HG03039 (cell line): ENCODE results near the gene TMEM150A.
"Not testable (repeated sequence)": the region's sequence is repeated elsewhere in the genome, so short reads cannot be mapped to it uniquely, and the experiment has no call there.

Source experiments
- ATAC-seq: cut with Tn5 transposase; IDR thresholded peaks from one replicate; pipeline ENCODE4 v1.9.1; 2021; ENCODE audit warnings: mild to moderate bottlenecking, moderate library complexity; ENCODE audit not compliant: unreplicated experiment

The TMEM150A gene

DNA sequence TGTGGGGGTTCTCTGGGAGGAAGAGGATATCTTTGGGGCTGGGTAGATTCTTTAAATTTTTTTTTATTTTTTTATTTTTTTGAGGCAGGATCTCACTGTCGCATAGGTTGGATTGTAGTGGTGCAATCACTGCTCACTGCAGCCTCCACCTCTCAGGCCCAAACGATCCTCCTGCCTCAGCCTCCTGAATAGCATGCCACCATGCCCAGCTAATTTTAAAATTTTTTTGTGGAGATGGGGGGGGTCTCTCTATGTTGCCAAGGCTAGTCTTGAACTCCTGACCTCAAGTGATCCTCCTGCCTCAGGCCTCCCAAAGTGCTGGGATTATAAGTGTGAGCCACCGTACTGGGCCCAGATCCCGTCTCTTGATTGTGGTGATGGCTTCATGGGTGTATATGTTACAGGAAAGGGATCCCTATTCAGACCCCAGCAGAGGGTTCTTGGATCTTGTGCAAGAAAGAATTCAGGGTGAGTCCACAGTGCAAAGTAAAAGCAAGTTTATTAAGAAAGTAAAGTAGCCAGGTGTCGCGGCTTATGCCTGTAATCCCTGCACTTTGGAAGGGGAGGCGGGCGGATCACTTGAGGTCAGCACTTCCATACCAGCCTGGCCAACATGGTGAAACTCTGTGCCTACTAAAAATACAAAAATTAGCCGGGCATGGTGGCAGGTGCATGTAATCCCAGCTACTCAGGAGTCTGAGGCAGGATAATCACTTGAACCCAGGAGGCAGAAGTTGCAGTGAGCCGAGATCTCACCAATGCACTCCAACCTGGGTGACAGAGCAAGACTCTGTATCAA lies 11.4 kb upstream of the TMEM150A start:
- no peak for ATAC-seq

DNA sequence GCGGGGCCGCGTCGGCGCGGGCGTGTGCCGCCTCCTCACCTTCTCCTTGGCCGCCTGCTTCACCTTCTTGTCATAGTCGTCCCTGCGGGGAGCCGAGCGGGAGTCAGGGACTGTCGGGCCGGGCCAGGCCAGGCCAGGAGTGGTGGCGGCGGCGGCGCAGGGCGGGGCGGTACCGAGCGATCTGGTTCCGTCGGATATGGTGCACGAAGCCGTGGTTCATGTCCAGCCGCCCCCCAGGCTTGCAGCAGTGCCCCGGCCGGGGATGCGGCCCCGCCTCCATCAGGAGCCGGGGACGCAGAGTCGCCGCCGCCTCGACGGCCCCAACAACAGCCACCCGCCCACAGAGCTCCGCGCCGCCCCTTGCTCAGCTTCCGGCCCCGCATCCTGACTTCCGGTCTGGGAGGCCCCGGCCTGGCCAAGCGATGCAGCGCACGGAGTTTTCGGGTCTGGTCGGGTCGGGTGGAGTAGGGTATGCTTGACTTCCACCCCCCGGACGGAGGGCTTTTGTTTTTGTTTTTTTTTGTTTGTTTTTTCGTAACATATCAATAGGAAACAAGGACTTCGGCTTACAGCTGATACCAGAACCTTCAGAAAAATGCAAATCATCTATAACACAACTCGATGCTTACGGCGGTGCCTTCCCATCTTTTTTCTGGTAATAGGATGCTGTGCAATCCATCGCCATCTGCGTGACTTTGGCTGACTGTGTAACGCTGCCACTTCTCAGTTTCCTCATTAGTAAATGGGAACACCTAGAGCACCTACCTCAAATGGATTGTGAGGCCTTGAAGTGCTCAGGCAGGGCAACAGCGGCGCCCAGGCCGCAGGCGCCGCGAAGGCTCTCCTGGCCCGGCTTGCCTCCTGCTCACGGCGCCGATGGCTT lies 9.4 kb upstream of the TMEM150A start, which contains the start of gene C2orf68:
Gene C2orf68 (minus strand): TSS at position 362 of the 883 bp plus-strand sequence. CDS start 82 bp downstream, at position 280.
- ATAC-seq = peak; percentile 68

DNA sequence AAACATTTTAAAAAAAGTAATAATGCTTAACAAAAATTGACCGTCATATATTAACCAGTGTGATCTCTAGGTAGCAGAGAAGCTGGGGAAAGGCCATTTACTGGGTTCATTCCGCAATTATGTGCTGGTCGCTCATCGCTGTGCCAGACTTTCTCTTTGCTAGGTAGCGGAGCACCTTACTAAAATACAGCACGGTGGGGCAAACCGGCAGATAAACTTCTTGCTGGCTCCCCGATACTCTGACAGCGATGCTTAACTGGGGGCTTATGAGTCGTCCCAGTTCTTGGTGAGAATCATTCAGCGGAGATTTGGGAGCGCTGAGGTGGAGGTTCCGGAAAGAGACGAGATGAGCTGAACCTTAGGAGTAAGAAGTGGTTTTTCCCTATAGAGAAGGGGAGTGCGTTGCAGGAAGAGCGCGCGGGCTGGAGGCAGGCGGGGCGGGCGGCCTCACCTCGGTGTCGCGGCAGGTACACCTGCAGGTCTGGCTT lies 8.8 kb upstream of the TMEM150A start:
- ATAC-seq = no peak

DNA sequence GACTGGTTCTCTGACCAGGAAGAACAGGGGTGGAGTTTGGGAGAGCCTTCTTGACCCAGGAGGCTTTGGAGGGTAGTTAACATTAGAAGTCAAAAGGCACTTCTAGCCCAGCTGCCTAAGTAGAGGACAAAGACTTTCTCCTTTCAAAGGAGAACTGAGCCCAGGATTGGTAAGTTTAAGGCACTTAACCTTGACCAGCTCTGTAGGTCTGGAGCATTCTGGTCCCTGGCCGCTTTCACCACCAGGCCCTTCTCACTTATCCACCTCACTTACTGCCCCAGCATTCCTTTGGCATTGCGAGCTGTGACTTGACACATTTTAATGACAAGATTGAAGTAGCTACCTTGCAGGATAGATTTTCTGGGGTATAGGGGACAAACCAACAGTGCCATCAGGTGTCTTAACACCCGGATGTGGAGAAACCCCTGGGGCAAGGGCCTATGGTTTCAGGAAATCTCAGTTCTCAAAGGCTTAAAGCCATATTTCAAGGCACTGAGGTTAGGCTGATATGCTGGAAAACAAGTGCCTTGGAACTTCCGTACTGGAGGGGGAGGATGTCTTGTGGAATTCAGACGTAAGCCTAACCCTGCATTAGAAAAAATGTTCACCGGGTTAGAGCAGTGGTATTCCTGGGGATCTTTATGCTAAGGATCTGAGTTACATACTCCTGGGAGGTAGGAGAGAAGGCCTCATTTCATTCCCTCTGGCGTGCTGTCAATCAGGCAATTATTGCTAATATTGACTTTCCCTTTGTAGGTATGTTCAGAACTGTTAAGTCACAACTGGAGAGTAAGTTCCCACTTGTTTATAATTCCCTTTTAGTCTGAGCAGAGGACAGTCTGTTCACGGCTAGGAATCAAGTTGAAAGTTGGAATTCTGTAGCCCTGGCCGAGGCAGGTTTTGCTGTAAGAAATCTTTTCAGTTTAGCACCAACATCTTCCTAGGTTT lies 5.0 kb upstream of the TMEM150A start:
- no peak for ATAC-seq

DNA sequence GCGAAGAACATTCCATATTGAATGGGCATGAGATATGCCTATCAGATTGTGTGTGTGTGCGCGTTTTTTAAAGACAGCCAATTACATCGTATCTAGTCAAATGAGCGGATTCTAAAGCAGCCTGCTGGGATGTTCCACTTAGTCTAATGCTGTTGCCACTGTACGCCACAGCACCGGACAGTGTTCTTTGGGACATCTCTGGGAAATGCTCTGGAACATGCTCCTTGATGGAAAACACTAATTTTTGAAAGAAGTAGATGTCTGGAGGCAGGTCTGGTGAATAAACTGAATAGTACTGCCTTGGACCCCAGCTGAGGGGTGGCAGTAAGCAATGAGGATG lies 3.6 kb upstream of the TMEM150A start:
- ATAC-seq = no peak

DNA sequence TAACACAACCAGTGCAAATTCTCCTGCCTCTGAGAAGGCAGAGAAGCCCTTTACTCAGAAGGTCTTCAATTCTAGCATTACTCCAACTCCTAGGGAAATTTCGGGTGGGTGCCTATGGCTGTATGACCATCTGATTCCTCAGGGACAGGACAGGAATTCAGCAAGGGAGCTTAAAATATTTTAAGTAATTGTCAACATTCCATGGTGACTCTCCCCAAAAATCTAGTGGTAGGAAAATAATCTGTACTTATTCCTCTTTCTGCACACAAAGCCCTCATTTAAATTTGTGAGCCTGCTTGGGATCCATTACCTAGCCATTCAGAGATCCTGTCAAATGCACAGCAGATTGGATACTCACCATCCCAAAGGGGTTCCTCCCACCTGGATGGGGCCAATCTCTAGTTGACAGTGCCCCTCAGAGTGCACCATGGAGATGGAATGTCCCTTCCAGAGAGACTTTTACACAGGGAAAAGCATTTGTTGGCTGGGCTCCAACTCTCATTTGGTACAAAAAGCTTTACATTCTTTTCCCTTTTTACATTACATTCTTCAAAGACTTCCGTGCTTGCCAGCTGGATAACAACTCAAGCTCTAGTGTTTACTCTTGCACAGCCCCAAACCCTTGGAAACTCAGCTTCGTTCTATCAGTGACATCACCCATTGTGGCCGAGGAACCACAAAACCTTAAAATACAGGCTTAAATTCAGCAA lies 3.1 kb upstream of the TMEM150A start:
- ATAC-seq = no peak

DNA sequence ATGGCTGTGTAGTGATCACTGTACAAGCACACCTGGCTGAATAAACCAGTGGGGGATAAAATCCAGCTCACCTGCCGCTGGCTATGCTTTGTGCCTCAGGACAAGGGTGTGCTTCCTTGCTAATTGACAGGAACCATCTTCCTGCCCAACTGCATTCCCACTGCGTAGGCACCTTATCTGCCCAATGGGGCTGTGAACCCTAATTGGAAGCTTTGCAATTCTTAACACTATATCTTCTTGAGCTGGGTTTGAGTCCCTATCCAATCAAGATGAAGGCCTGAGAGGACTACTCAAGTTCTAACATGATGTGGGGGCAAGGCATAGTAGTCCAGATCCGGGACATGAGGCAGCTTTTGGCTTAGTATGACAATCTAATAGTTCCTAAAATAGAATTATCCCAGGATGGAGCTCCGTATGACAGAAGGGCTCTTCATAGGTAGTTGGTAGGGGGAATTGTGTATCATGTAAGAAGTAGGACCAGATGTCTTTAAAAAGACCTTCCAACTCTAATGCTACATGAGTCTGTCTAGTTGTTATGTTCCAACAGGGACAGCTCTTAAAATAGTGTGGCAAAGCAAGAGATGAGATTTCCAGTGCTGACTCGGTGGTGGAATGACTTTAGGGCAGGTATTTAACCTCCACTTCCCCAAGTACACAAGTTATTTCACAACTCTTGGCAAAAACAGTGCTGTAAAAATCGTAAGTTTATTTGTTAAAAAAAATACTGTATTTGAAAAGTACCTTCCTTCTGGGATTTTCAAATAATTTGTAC lies 2.3 kb upstream of the TMEM150A start:
- no peak for ATAC-seq

DNA sequence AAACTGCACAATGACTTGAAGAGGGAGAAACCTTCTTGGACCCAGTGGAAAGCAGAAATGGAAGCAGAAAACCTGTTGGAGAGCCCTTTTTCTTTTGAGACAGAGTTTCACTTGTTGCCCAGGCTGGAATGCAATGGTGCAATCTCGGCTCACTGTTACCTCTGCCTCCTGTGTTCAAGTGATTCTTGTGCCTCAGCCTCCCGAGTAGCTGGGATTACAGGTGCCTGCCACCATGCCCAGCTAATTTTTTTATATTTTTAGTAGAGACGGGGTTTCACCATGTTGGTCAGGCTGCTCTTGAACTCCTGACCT lies 1.6 kb upstream of the TMEM150A start:
- ATAC-seq = not testable (repeated sequence)

DNA sequence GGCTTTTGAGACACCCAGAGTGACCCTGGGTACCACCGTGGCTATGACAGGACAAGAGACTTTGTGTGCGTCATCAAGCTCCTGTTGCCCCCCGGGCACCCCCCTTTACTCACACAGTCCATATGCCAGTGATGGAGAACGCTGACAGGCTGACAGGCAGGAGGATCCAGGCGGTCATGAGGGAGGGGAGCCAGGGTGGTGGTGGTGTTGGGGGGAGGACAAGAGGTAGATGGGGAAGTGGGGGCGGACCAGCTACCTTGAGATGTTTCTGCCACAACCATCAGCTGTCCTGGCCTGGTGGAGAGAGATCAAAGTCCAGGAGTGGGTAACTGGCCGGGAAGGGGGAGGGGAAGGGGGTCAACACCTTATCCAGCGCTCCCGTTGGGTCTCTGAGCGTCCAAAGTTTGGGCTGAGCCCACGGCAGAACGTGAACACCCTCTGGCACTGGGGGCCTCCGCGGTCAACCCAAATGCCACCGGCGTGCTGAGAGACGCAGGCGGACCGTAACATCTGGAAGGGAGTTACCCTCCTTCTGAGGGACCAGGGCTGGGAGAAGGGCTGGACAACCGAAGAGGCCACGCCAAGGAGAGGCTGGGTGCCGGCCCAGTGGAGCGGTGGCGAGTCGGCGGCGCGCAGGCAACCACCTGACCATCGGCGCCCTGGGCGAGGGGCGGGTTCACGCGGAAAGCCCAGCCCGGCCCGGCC lies 575 bp downstream of the TMEM150A start:
- peak; percentile 41 for ATAC-seq

DNA sequence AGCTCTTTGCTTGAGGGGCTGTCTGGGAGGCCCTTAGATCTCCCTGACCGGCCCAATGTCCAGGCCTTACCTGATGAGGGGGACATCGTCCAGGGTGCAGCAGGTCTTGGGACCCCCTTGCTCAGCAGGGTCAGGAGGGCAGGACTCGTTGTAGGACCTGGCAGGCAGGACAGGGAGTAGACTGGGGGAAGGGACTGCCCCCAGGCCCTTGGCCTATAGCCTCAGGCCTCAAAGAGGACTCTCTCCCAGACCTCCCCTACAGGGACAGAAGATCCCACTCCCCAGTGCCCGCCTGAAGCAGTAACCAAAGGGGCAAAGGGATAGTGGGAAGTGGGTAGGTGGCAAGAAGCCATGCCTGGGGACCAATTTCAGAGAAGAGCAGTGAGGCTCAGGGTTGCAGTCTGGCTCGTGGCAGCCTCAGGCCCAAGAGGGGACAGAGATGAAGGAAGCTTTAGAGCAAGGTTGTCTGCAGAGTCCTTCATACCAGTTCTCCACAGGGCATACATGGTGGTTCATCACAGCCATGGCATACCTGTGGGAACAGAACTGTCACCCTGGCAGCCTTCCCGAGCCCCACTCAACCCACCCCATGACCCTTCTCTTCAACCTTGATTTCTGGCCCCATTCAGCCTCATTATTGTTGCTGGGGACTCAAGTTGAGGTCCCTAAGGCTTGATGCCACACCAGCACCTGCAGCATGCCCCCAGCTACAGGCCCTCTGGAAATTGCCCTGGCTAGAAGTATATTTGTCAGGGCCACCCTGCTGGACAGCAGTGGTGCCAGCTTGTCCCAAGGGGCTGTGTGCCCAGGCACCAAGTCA lies 1.3 kb downstream of the TMEM150A start:
- no peak for ATAC-seq

DNA sequence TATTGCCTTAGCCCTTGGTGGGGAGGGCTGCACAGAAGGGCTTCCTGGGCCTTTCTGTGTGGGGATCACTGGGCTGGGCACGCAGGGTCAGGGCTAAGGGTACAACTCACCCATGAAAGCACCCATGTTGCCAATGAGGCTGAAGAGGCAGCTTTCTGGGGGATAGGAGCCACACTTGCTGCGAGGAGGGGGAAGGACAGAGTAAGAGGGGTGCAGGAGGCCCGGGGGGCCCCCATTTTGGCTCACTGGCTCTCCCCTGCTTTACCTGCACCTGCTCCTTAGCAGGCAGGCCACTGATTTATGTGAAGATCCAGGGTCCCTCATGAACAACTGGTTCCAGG lies 2.3 kb downstream of the TMEM150A start:
- ATAC-seq = no peak

DNA sequence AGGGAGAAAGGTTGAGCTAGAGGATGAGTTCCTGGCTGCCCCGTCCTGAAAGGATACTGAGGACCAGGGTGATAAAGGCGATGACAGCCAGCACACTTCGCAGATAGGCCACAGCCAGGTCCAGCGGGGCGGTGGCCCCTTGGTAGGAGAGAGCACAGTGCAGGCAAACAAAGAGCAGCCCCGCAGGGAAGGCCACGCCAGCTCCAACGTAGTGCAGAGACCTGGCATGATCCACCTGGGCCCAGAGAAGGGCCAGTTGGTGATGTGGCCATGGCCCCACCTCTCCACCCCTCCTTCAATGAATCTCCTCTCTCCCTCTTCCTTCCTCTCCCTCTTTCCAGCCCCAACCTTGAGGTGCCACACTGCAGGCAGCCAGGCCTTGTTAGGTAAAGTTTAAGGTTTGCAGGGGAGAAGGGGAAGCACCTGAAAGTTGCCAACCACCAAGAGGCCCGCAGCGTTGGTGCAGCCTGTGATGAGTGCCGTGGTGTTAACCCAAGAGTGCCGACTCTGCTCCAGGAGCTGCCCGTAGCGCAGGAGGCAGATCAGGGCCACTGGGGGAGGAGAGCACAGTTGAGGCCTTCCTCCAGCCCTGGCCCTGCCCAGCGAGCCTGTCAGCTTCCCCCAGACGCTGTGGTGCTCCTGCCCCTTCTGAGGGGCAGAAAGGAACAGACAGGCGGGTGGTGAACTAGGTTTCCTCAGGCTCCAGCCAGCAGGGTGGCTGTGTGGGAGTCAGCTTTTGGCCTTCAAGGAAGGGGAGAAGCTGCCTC lies 2.8 kb downstream of the TMEM150A start:
- no peak for ATAC-seq

DNA sequence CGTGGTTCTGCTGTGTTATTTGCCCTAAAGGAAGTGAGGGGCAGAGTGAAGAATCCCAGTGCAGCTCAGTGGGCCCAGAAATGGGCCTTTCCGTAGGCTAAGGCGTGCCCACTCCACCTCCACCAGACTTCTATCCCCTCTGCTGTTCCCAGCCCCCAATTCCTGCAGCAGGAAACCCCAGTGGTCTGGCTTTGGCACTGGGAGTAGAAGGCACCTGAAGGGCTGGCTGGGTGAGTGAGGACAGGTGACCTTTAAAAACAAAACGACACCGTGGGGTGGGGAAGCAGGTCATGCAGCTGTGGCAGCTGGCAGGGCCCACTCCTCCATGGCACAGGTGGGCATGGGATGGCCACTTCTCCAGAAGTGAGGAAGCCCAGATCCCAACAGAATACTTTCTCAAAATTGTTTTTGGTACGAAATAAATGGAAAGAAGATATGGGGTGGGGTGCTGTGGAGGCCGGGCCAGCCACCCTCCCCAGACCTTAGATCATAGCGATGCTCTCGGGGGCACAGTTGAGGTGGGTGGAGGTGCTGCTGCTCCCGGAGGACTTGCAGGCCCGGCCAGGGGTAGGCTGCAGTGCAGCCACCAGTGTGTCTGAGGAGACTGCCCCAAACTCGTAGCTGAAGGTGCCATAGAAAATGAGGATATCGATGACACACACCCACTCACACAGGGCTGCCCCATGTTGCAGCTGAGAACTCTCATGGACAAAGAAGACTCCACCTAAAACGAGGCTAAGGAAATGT lies 3.7 kb downstream of the TMEM150A start:
- no peak for ATAC-seq

DNA sequence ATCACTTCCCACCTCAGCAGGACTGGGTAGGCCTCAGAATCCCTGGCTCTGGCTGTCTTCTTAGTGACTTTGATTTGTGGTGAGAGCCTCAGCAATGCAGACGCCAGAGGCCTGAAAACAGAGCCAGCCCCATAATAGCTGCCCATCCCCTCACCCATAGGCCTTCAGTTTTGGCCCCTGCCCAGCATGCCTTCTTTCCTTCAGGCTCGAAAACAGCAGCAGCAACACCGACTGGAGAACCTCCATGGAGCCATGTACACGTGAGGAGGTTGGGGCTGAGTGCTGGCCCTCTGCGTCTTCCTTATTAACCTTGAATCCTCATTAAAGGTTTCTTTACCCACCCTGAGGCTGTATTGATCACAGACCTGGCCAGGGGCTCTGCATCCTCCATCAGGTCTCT lies 5.3 kb downstream of the TMEM150A start:
- no peak for ATAC-seq

DNA sequence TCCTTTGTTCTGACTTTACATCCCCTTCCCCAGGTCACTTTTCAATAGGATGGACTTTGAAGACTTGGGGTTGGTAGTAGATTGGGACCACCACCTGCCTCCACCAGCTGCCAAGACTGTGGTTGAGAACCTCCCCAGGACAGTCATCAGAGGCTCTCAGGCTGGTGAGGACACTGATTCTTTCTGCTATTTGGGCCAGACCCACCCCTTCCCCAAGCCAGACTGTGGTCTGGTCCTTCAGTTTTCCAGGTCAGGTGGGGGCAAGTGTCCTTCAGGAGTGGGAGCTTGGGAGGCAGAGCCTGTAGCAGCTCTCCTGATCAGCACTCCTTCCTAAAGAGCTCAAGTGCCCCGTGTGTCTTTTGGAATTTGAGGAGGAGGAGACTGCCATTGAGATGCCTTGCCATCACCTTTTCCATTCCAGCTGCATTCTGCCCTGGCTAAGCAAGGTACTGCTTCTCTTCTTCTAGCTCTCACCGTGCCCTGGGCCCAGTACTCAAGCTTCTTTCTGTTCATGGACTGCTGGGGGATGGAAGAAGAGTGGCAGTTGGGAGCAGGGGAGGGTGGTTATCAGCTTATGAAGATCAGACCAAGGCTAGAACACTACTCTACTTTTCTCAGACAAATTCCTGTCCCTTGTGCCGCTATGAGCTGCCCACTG lies 5.9 kb downstream of the TMEM150A start:
- no peak for ATAC-seq

DNA sequence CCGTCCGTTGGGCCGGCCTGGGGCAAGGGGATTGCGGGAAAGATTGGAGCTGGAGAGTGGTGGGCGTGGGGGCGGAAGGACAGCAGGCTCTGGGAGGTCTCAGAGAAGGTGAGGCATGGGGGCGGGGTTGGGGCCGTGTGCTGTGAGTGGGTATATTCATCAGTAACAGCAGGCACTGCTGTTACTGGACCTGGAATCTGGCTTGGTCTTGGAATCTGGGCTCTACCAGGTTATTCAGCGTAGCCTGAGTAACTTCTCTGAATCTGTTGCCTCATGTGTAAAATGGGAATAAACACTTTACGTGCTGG lies 6.5 kb downstream of the TMEM150A start:
- ATAC-seq = peak; percentile 7
